ENCODE results near the gene CYP21A2.
"Not testable (repeated sequence)": the region's sequence is repeated elsewhere in the genome, so short reads cannot be mapped to it uniquely, and the experiment has no call there.

Gene CYP21A2

DNA sequence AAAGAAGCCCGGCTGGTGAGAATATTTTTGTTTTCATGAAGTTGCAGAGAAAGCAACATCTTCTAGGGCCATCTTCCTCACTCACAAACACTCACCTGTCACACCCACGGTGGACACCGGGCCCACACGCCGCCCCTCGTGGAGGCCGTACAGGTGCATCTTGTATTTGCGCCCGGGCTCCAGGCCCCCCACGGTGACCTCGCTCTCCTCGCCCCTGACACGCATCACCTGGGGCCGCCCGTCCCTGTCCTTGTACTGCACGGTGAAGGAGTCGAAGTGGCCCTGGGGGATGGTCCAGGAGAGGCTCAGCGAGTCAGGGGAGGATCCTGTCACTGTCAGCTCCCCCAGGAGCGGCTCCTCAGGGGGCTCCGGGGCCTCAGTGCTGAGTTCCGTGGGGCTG is 17.5 kb downstream of the CYP21A2 start:
- not testable (repeated sequence) for DNase-seq

DNA sequence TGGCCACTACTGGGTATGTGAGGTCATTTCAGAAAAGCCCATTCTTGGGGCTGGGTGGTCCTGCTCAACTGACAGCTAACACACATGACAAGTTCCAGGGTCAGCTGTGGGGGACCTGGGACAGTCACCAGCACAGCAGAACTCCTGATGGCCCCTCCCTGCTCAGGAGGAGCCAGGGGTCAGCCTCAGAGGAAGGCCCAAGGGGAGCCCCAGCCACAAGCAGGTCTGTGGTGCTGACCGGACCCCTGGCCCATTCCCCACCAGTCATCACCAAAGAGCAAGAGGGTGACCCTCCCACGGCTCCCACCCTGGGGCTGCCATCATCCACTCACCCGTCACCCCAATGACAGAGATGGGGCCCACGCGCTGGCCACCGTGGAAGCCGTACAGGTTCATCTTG is 18.0 kb downstream of the CYP21A2 start:
- no peak for DNase-seq

DNA sequence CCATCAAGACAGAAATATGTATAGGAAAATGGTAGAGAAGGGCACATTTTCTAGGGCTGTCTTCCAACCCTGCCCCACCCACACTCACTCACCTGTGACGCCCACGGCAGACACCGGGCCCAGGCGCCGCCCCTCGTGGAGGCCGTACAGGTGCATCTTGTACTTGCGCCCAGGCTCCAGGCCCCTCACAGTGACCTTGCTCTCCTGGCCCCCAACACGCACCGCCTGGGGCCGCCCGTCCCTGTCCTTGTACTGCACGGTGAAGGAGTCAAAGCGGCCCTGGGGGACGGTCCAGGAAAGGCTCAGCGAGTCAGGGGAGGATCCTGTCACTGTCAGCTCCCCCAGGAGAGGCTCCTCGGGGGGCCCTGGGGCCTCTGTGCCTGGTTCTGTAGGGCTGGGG is 19.8 kb downstream of the CYP21A2 start:
- DNase-seq: no peak

- no peak for DNase-seq
Measured at GRCh38 chr6:32058511-32058963, 20.3 kb downstream of the CYP21A2 start.

- DNase-seq: no peak
Measured at GRCh38 chr6:32060966-32061655, 22.9 kb downstream of the CYP21A2 start.

DNA sequence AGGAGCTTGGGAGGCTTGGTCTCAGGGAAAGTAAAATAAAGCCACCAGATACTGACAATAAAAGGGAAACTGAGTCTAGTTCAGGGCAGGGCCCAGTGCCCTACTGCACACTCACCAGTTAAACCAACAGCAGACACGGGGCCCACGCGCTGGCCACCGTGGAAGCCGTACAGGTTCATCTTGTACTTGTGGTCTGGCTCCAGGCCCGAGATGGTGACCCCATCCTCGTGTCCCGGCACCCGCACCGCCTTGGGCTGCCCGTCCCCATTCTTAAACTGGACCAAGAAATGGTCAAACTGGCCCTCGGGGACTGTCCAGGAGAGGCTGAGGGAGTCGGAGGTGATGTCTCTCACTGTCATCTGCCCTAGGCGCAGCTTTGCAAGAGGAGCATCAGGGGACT is 26.5 kb downstream of the CYP21A2 start:
- DNase-seq: no peak

- not testable (repeated sequence) for DNase-seq
Measured at GRCh38 chr6:32067521-32067920, 29.3 kb downstream of the CYP21A2 start.

GRCh38 chr6:32068315-32068714 is 30.1 kb downstream of the CYP21A2 start:
- not testable (repeated sequence) for DNase-seq

GRCh38 chr6:32068867-32069266 is 30.7 kb downstream of the CYP21A2 start:
- no peak for DNase-seq

GRCh38 chr6:32069460-32069859 is 31.2 kb downstream of the CYP21A2 start:
- no peak for DNase-seq

DNA sequence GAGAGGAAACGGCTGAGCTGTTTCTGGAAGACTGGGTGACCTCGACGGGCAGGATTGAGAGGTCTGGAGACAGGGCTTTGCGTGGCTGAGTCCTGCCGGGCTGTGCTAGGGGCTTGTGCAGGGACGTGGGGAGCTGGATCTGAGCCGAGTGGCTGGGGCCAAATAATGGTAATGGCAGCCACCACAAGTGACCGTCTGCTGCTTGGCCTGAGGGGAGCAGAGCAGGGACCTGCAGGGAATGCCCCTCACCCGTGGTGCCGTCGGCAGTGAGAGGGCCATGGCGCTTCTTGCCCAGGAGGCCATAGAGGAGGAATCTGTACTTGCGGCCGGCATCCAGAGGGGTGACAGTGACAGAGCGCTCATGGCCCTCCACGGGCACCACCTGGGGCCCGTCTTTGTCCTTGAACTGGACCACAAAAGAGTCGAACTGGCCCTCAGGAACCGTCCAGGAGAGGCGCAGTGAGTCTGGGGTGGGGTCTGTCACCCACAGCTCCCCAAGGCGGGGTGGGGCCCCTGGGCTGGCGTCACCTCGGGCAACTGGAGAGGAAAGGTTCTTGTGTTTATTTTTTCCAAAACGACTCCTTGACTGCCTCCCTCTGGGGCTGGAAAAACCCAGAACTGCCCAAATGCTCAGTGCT is 31.8 kb downstream of the CYP21A2 start:
- no peak for DNase-seq

GRCh38 chr6:32070814-32071543 is 32.8 kb downstream of the CYP21A2 start:
- DNase-seq: no peak

DNA sequence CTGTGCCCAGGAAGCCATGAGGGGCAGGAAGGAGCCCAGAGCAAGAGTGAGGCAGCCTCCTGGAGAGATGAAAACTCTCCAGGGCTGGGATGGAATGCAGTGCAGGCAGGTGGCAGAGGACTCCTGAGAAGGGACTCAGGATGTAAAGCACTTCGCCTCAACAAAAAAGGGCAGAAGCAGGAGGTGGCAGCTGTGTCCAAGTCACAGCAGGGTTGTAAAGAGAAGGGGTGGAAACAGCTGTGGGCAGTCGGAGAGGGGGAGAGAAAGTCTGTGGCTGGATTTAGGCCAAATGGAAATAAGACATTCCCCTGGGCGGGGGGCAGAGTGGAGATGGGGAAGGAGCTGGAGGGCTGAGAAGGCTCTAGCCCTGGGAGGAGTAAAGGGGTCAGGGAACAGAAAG is 34.9 kb downstream of the CYP21A2 start:
- DNase-seq: no peak

- no peak for DNase-seq
Measured at GRCh38 chr6:32073613-32074012, 35.4 kb downstream of the CYP21A2 start.

GRCh38 chr6:32074996-32075532 is 36.8 kb downstream of the CYP21A2 start:
- no peak for DNase-seq

GRCh38 chr6:32075781-32076180 is 37.6 kb downstream of the CYP21A2 start:
- no peak for DNase-seq

DNA sequence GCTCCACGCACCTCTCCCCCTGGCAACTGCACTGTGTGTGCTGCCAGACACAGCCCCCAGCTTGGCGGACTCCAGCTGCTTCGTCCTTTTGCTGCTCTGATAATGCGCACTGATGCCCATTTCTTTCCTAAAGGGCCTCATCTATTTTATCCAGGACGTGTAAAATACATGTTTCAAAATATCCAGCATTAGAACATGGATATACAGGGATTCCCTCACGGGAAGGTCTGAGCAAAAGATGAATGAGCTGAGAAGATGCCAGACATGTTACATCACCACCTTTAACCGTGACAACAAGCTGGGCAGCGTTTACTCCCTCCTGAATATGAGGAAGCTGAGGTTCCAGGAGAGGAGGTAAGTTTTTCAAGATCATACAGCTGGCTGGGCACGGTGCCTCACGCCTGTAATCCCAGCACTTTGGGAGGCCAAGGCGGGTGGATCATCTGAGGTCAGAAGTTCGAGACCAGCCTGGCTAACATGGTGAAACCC is 38.1 kb downstream of the CYP21A2 start:
- no peak for DNase-seq

DNA sequence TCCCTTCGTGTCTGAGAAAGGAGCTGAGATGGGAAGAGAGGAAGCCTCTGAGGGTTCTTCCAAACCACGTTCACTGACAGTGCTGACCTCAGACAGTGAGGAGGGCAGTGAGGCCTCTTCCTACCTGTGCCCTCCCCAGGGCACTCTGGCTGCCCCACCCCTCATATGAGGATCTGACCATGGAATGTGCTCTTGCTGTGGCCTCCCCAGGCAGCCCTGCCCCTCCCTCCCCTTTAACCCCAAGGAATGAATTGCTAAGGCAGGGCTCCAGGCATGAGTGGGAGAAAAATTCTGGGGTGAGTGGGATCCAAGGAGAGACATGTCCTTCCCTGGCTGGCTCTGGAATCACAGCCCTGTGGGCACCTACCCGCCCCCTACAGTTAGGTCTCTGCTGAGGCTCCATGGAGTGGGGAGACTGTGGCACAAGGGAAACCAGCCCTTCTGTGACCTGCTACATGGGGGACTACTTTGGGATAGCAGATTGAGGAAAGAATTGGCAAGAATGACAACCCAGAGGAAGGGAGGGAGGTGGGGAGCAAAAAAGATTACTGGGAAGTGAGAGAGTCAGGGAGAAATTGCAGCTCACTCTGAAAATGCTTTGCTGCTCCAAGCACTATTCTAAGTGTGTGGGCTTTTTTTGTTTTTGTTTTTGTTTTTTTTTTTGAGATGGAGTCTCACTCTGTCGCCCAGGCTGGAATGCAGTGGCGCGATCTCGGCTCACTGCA is 41.5 kb downstream of the CYP21A2 start:
- no peak for DNase-seq

DNA sequence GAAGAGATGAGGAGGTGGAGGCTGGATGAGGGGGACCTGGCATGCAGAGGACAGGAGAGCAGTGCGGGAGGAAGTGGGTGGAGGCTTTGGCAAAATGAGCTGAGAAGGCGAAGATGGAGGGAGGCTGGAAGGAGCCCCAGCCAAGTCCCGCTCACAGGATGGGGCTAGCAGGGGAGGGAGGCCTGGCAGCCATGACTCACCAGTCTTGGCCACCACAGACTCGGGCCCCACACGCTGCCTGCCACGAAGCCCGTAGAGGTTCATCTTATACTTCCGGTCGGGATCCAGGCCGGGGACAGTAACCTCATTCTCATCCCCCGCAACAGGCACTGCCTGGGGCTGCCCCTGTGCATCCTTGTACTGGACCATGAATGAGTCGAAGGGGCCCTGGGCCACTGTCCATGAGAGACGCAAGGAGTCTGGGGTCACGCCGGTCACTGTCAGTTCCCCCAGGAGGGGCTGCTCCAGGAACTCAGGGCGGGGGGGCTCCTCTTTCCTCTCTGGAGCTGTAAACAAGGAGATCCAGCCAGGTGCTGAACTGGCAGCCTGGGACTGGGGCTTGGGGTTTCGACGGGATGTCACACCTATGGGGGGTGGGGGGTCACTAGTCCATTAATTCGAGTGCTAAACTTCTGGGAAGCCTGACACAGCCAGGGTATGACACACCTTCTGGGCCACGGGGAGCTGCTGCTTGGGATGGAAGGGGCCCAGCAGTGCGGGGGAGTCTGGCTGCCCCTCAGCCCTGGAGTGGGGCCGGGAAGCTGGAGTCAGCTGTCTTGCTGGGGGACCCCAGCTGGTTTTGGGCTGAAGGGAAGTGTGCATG is 43.2 kb downstream of the CYP21A2 start:
- DNase-seq: no peak

DNA sequence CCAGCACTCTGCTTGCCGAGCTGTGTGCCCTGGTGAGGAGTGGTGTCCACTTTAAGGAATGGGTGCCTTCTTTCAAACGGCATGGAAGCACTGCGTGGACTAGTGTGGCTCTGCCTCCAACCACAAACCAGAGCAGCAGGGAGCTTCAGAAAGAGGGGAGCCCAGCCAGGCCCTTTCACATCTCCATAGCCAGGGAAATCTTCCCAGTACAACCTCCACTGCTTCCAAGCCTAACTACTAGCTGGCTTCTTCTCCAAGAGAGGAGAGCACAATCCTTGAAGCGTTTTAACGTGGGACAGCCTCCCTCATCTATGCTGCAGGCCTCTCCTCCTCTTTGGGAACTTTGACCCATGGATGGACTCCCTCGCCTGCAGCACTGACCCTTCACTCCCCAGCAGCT is 44.3 kb downstream of the CYP21A2 start:
- DNase-seq: no peak

GRCh38 chr6:32082935-32083334 is 44.7 kb downstream of the CYP21A2 start:
- DNase-seq: no peak

Measured in activated T-cell treated with anti-CD3 and anti-CD28 coated beads for 4 hours (primary cell).